Measurements from ENCODE around the gene THRB. TPM values are rescaled to one million over a fixed set of nuclear protein-coding genes. Genes with fewer than 3 reads are reported as not detected.

Gene THRB
- total and polyA plus RNA-seq, 9 of the 15 experiments (the other 6 are each of a cell fraction or from before 2014, with no cell fraction given), result 1.7 to 14.9 (median 6.9) TPM

DNA sequence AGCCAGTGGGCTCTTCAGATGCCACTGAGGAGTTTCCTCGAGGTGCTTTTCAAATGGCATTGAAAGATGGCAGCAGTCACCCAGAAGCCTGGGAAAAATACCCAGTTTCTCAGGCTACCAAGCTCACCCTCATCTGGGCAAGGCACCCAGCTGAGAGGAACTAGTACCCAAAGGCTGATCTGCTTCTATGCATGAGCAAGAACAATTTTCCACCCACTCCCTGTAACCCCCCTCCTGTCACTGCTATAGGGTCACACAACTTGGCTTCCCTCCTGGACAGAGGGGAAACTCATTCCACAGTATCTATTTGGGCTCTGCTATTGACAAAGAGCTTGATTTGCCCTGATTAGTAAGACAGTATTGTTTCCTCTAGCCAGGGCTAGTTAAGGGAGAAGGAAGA, 31.9 kb downstream of the THRB start (continued):
- TF ChIP-seq AFF1 (IDR thresholded peaks at IDR 0.05; ENCODE audit: low read depth in 1 of 2, partially characterized antibody in 2 of 2) (no peak), FOXA3 (CRISPR knock-in tag; conservative IDR thresholded peaks at IDR 0.05 in 1 of 2, IDR thresholded peaks at IDR 0.05 in 1 of 2) (no peak), ESRRB (CRISPR knock-in tag; IDR thresholded peaks at IDR 0.05; ENCODE audit: borderline replicate concordance) (no peak)

DNA sequence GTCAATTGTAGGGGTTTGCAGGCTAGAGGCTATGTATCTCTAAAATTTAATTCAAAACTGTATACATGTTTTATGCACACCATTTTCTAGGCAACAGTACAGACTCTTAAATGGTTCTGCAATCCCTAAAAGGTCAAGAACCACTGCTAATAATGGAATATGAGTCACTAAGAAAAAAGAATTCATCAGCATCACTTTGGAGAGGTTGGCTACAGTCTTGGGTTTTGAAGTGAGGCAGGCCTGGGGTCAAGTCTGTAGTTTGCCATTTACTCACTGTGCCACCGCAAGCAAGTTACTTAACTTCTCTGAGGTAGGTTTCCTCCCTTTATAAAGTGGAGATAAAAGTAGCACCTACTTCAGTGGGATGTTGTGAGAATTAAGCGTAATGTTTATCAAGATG, 33.7 kb downstream of the THRB start:
- intact Hi-C loops (cut with micrococcal nuclease), result no loop called here
- Histone ChIP-seq H3K36me3 (ENCODE audit: control insufficient read depth, insufficient read depth, low read length) (no peaks in the 10 kb centered on the region), H3K4me2 (ENCODE audit: insufficient read depth, low read length) (no peak overlapping the region), H3K9me1 (ENCODE audit: control insufficient read depth, insufficient read depth, low read length) (no peaks in the 10 kb centered on the region), H3K9me3 (replicated peaks; ENCODE audit: control insufficient read depth, insufficient read depth, low read depth, low read length) (no peaks in the 10 kb centered on the region), H3K79me2 (ENCODE audit: control insufficient read depth, insufficient read depth, low read length) (no peaks in the 10 kb centered on the region), H3K4me3 (no peak overlapping the region), H4K20me1 (replicated peaks; ENCODE audit: control insufficient read depth, insufficient read depth, low read length) (no peaks in the 10 kb centered on the region), H2AFZ (ENCODE audit: low read depth, low read length) (no peak overlapping the region), H3K27me3 (ENCODE audit: control insufficient read depth in 2 of 2, insufficient read depth in 2 of 2, low read length in 2 of 2) (no peaks in the 10 kb centered on the region), H3K4me1 (replicated peaks in 1 of 2; ENCODE audit: control insufficient read depth in 2 of 2, insufficient read depth in 2 of 2, low read length in 2 of 2) (no peaks in the 10 kb centered on the region), H3K9ac (ENCODE audit: insufficient read depth in 1 of 2, low read depth in 2 of 2, low read length in 2 of 2) (no peak overlapping the region), H3K27ac (ENCODE audit: extremely low read depth, low read depth, low read length) (no peak overlapping the region)
- DNase-seq (ENCODE audit: extremely low read depth in 1 of 4, low spot score in 3 of 4) (no peak), FAIRE-seq (no peak), ATAC-seq (no peak)
- no TSS peak for BruUV-seq (replicated peaks)
- POLR2A ChIA-PET, result interaction anchor here (1.0 kb wide), 1 partner anchor 12 kb away, joined by 3 read pairs; no protein-coding TSS in a partner anchor
- TF ChIP-seq ZNF785 (CRISPR knock-in tag; IDR thresholded peaks at IDR 0.05) (no peak), SNIP1 (IDR thresholded peaks at IDR 0.05; ENCODE audit: low read depth) (no peak), FOXJ3 (CRISPR knock-in tag; IDR thresholded peaks at IDR 0.05) (no peak), NFYB (IDR thresholded peaks at IDR 0.05; ENCODE audit: extremely low read depth, insufficient read length) (no peak), BCLAF1 (IDR thresholded peaks at IDR 0.05; ENCODE audit: borderline replicate concordance in 1 of 2, control insufficient read depth in 1 of 2, low read depth in 2 of 2, low read length in 1 of 2) (no peak), CHCHD3 (CRISPR knock-in tag; IDR thresholded peaks at IDR 0.05) (no peak), ZFP91 (CRISPR knock-in tag; IDR thresholded peaks at IDR 0.05) (no peak)
- CTCF ChIA-PET (ENCODE audit: low intra/inter-chr PET ratio), result no interaction called here
- in situ Hi-C loops (cut with MboI), result no loop called here
- WGBS (ENCODE audit: insufficient coverage, low coverage, missing lambda C conversion rate), result 54% methylated on average over 2 of the region's 2 CpGs

Measured in K562 (cell line).